NCI-H226 (cell line): ENCODE data around the gene GART.

Experiments
- DNase-seq: peaks from one replicate; pipeline ENCODE4 v3.0.0-alpha.2; 2015

Gene GART

GRCh38 chr21:33458861-33459260 is 83.1 kb downstream of the GART start:
- no peak for DNase-seq

GRCh38 chr21:33455686-33456446 is 86.1 kb downstream of the GART start:
- DNase-seq: no peak
